HCT116 (cell line): Measurements from ENCODE around the gene TMEM125. TPM values are rescaled to one million over a fixed set of nuclear protein-coding genes. Genes with fewer than 3 reads are reported as not detected.

Experiments used
- ATAC-seq: fragments of 200-7000 bp; cut with Tn5 transposase; 2 replicates; pipeline ENCODE4 v1.9.1; 2020; ENCODE audit warnings: mild to moderate bottlenecking, moderate library complexity
- BruUV-seq: library from RNA; stranded (reverse); fragments of 400-500 nt; replicated peaks from 2 replicates; lab custom pipeline; 2021; lab: Mats Ljungman, UMichigan
- CTCF ChIA-PET: fragments of 300-600 bp; sonication (Branson Sonifier 250); formaldehyde crosslinking; loops from one replicate; lab custom pipeline; 2021; ENCODE audit warnings: antibody characterized with exemption; lab: Charles Lee
- POLR2A ChIA-PET: fragments of 300-600, 350-600 bp; sonication (Branson Sonifier 250); formaldehyde crosslinking; loops from one replicate; lab custom pipeline; 2021; ENCODE audit warnings: antibody characterized with exemption; lab: Charles Lee
- RAD21 ChIA-PET, 2 experiments: fragments of 300-600 bp; sonication (Branson Sonifier 250); formaldehyde crosslinking; loops; one replicate each; lab custom pipeline; 2023; ENCODE audit warnings: low total read pairs in 2 of 2; ENCODE audit not compliant: uncharacterized antibody in 2 of 2, unreplicated experiment in 2 of 2, low non-redundant PET in 1 of 2; lab: Charles Lee
- DNase-seq: peaks from one replicate; pipeline ENCODE4 v3.0.0-alpha.2; 2010; ENCODE audit warnings: low read depth, low spot score
- H2AFZ ChIP-seq: fragments of 200-600 bp; shearing (Covaris generic), sonication (generic); 2 replicates; pipeline ENCODE4 v1.6.1; 2017; ENCODE audit warnings: low read depth, mixed run types, mixed read lengths, antibody characterized with exemption, low read length; ENCODE audit not compliant: poor library complexity, severe bottlenecking
- H3K27ac ChIP-seq: 2 replicates; pipeline ENCODE4 v1.5.1; 2012; ENCODE audit warnings: low read depth, low read length
- H3K27me3 ChIP-seq: fragments of 200-600 bp; sonication (generic); 2 replicates; pipeline ENCODE4 v1.6.1; 2016; ENCODE audit warnings: mixed run types, low read length, mixed read lengths; ENCODE audit not compliant: insufficient read depth
- H3K36me3 ChIP-seq, 2 experiments: fragments of 200-500 bp in 1 of 2; fragments of 200-600 bp in 1 of 2; sonication (Bioruptor generic) in 1 of 2; sonication (generic) in 1 of 2; 2 replicates each; pipeline versions ENCODE4 v1.5.1 to v1.6.1; 2014 to 2016; ENCODE audit warnings: low read length in 2 of 2, inconsistent platforms in 1 of 2, mixed read lengths in 1 of 2, mixed run types in 1 of 2; ENCODE audit not compliant: insufficient read depth in 2 of 2, control insufficient read depth in 1 of 2
- H3K4me1 ChIP-seq, 2 experiments: fragments of 200-600 bp in 1 of 2; sonication (generic) in 1 of 2; 2 replicates each; pipeline versions ENCODE4 v1.5.1 to v1.6.1; 2012 to 2017; ENCODE audit warnings: low read length in 2 of 2, inconsistent platforms in 1 of 2, mild to moderate bottlenecking in 1 of 2, mixed read lengths in 1 of 2, mixed run types in 1 of 2, moderate library complexity in 1 of 2; ENCODE audit not compliant: insufficient read depth in 2 of 2, control insufficient read depth in 1 of 2
- H3K4me2 ChIP-seq: fragments of 200-600 bp; sonication (generic); 2 replicates; pipeline ENCODE4 v1.6.1; 2017; ENCODE audit warnings: mixed run types, low read length, mixed read lengths
- H3K4me3 ChIP-seq, 2 experiments: fragments of 200-600 bp in 1 of 2; sonication (generic) in 1 of 2; replicated peaks in 1 of 2; 2 replicates each; pipeline ENCODE4 v1.5.1; 2011 to 2016; ENCODE audit warnings: low read length in 2 of 2, control low read depth in 1 of 2, low read depth in 1 of 2, mild to moderate bottlenecking in 1 of 2, mixed read lengths in 1 of 2, mixed run types in 1 of 2
- H3K79me2 ChIP-seq: fragments of 200-600 bp; sonication (generic); 2 replicates; pipeline ENCODE4 v1.6.1; 2017; ENCODE audit warnings: mild to moderate bottlenecking, mixed run types, low read length, moderate library complexity, mixed read lengths; ENCODE audit not compliant: insufficient read depth
- H3K9ac ChIP-seq: fragments of 200-600 bp; sonication (generic); 2 replicates; pipeline ENCODE4 v1.6.1; 2016; ENCODE audit warnings: low read length, mixed read lengths
- H3K9me2 ChIP-seq: fragments of 200-600 bp; sonication (generic), shearing (Covaris generic); 2 replicates; pipeline ENCODE4 v1.6.1; 2017; ENCODE audit warnings: mixed run types, mild to moderate bottlenecking, moderate library complexity; ENCODE audit not compliant: insufficient read depth
- H3K9me3 ChIP-seq, 2 experiments: fragments of 200-500 bp in 1 of 2; fragments of 200-600 bp in 1 of 2; sonication (Bioruptor generic) in 1 of 2; sonication (generic) in 1 of 2; 2 replicates each; pipeline ENCODE4 v1.6.1; 2014 to 2017; ENCODE audit warnings: low read length in 2 of 2, mixed read lengths in 2 of 2, inconsistent platforms in 1 of 2, low read depth in 1 of 2, mild to moderate bottlenecking in 1 of 2, mixed run types in 1 of 2, moderate library complexity in 1 of 2; ENCODE audit not compliant: control insufficient read depth in 1 of 2, insufficient read depth in 1 of 2
- H4K20me1 ChIP-seq: fragments of 200-600 bp; sonication (generic), shearing (Covaris generic); 2 replicates; pipeline ENCODE4 v1.6.1; 2017; ENCODE audit warnings: mixed run types, mild to moderate bottlenecking, moderate library complexity; ENCODE audit not compliant: insufficient read depth
- CEBPB ChIP-seq: IDR thresholded peaks from 2 replicates; pipeline ENCODE4 v1.6.1; 2012; ENCODE audit warnings: low read depth
- EGR1 ChIP-seq: IDR thresholded peaks from 2 replicates; pipeline ENCODE4 v1.6.1; 2012; ENCODE audit warnings: low read depth
- ELF1 ChIP-seq: IDR thresholded peaks from 2 replicates; pipeline ENCODE4 v1.6.1; 2012; ENCODE audit warnings: low read depth, borderline replicate concordance
- EZH2 ChIP-seq: fragments of 200-600 bp; sonication (generic); IDR thresholded peaks from 2 replicates; pipeline ENCODE4 v1.6.1; 2017; ENCODE audit warnings: antibody characterized with exemption, mixed run types
- EZH2phosphoT487 ChIP-seq: fragments of 200-600 bp; IDR thresholded peaks from 2 replicates; pipeline ENCODE4 v1.6.1; 2018; ENCODE audit warnings: antibody characterized with exemption, borderline replicate concordance
- JUND ChIP-seq: IDR thresholded peaks from 2 replicates; pipeline ENCODE4 v1.6.1; 2012
- POLR2A ChIP-seq: IDR thresholded peaks from 2 replicates; pipeline ENCODE4 v1.7.0; 2011; ENCODE audit warnings: borderline replicate concordance; ENCODE audit not compliant: insufficient read depth, insufficient read length; ENCODE audit errors: extremely low read depth
- POLR2AphosphoS5 ChIP-seq: IDR thresholded peaks from 2 replicates; pipeline ENCODE4 v1.6.1; 2011; ENCODE audit warnings: mild to moderate bottlenecking, low read depth, low read length, moderate library complexity
- SP1 ChIP-seq: IDR thresholded peaks from 2 replicates; pipeline ENCODE4 v1.6.1; 2012; ENCODE audit warnings: low read depth
- SRF ChIP-seq: IDR thresholded peaks from 2 replicates; pipeline ENCODE4 v1.6.1; 2012; ENCODE audit warnings: low read depth
- ZFX ChIP-seq: fragments of 450-650 bp; IDR thresholded peaks from 2 replicates; pipeline ENCODE4 v1.6.1; 2017
- ZNF274 ChIP-seq: fragments of 200-500 bp; sonication (Bioruptor generic); IDR thresholded peaks from 2 replicates; pipeline ENCODE4 v1.6.1; 2014; ENCODE audit warnings: mild to moderate bottlenecking, low read depth, low read length, inconsistent platforms
- intact Hi-C: fragments of 100-400 bp; cut with micrococcal nuclease; formaldehyde crosslinking; loops from 2 replicates; pipeline ENCODE4 v1.10.0; 2022
- total RNA-seq: library from RNA; stranded (reverse); gene quantifications from one replicate; pipeline ENCODE4 v1.2.1, GENCODE V29; 2021; ENCODE audit not compliant: unreplicated experiment
- TF ChIP-seq, protein P1 (sequence below): IDR thresholded peaks from 2 replicates; pipeline ENCODE4 v1.6.1; 2012
- TF ChIP-seq, protein P2 (sequence below): IDR thresholded peaks from 2 replicates; pipeline ENCODE4 v1.6.1; 2011; ENCODE audit warnings: mild to moderate bottlenecking, low read length, moderate library complexity; ENCODE audit not compliant: insufficient replicate concordance; ENCODE audit errors: extremely low read depth
- TF ChIP-seq, protein P3 (sequence below), 3 experiments: fragments of 200-600 bp in 1 of 3; sonication (generic) in 1 of 3; IDR thresholded peaks in 2 of 3; conservative IDR thresholded peaks in 1 of 3; 2 replicates each; pipeline ENCODE4 v1.5.1; 2012 to 2017; ENCODE audit warnings: low read depth in 2 of 3, low read length in 2 of 3, antibody characterized with exemption in 1 of 3, borderline replicate concordance in 1 of 3, control low read depth in 1 of 3, mild to moderate bottlenecking in 1 of 3, mixed read lengths in 1 of 3, mixed run types in 1 of 3, moderate library complexity in 1 of 3; ENCODE audit not compliant: insufficient read depth in 1 of 3
- TF ChIP-seq, protein P4 (sequence below): IDR thresholded peaks from 2 replicates; pipeline ENCODE4 v1.6.1; 2012

Gene TMEM125
- total RNA-seq, 1 experiment from 2014 or later = 13.9 TPM

DNA sequence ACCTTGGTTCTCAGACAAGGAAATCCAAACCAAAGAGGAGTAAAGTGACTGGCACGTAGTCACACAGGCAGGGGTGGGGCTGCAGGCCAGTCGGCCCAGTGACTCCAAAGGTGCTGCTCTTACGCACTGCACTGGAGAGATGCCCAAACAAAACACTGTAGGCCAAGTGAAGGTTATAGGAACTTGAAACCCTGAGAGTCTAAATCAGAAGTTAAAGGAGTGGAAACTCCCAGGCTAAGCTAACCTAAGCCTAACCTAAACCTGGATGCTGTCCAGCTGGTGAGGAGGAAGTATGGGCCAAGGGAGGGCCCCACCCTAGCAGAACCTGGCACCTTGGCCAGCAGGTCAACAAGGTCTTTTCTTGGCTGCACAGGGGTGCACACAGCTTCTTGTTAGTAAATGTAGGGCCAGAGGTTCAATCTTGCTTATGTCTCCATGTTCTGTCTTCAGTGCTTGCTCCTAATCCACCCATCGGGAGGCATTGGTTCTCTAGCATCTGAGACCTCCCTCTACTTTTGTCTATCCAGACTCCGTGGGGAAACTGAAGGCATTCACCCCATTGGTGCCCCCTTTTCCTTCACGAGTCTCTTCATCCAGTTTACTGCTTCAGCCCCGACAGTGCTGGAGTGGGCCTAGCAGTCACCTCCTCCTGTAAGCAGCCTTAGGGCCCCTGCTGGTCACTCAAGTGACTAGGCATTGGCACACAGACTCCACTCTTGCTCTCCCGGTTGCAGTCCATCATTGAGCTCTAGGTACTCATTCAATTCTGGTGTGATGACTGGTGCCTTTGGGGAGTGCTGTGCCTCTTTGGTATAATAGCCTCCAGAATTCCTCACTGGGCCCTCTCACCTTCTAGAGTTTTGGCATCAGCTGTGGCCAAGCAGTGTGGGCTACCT, 12.9 kb upstream of the TMEM125 start:
- RAD21 ChIA-PET = no interaction called here
- no peaks in the 10 kb centered on the region for H4K20me1 ChIP-seq
- DNase-seq (no peak), ATAC-seq (no peak)
- no peak overlapping the region for H3K4me3 ChIP-seq
- CTCF ChIA-PET = no interaction called here
- H3K79me2 ChIP-seq = no peaks in the 10 kb centered on the region
- no peaks in the 10 kb centered on the region for H3K36me3 ChIP-seq
- H3K4me2 ChIP-seq = no peak overlapping the region
- no peak overlapping the region for H3K27ac ChIP-seq
- intact Hi-C loops = no loop called here
- H3K9me3 ChIP-seq = no peaks in the 10 kb centered on the region; a peak in 2 of 4 replicates
- no peak for TF ChIP-seq SRF
- TF ChIP-seq, protein P1, sequence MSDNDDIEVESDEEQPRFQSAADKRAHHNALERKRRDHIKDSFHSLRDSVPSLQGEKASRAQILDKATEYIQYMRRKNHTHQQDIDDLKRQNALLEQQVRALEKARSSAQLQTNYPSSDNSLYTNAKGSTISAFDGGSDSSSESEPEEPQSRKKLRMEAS = peak; percentile 23; the same call in 1 of the 2 replicates
- no peak for TF ChIP-seq EZH2
- TF ChIP-seq ELF1 = no peak
- TF ChIP-seq, protein P2, sequence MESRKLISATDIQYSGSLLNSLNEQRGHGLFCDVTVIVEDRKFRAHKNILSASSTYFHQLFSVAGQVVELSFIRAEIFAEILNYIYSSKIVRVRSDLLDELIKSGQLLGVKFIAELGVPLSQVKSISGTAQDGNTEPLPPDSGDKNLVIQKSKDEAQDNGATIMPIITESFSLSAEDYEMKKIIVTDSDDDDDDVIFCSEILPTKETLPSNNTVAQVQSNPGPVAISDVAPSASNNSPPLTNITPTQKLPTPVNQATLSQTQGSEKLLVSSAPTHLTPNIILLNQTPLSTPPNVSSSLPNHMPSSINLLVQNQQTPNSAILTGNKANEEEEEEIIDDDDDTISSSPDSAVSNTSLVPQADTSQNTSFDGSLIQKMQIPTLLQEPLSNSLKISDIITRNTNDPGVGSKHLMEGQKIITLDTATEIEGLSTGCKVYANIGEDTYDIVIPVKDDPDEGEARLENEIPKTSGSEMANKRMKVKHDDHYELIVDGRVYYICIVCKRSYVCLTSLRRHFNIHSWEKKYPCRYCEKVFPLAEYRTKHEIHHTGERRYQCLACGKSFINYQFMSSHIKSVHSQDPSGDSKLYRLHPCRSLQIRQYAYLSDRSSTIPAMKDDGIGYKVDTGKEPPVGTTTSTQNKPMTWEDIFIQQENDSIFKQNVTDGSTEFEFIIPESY = no peak
- TF ChIP-seq SP1 = 0 out of 2 replicates have a peak, but pooled peaks have one; percentile 12
- TF ChIP-seq EGR1 = no peak
- no peak for TF ChIP-seq ZNF274
- no peak for TF ChIP-seq ZFX
- TF ChIP-seq, protein P3, sequence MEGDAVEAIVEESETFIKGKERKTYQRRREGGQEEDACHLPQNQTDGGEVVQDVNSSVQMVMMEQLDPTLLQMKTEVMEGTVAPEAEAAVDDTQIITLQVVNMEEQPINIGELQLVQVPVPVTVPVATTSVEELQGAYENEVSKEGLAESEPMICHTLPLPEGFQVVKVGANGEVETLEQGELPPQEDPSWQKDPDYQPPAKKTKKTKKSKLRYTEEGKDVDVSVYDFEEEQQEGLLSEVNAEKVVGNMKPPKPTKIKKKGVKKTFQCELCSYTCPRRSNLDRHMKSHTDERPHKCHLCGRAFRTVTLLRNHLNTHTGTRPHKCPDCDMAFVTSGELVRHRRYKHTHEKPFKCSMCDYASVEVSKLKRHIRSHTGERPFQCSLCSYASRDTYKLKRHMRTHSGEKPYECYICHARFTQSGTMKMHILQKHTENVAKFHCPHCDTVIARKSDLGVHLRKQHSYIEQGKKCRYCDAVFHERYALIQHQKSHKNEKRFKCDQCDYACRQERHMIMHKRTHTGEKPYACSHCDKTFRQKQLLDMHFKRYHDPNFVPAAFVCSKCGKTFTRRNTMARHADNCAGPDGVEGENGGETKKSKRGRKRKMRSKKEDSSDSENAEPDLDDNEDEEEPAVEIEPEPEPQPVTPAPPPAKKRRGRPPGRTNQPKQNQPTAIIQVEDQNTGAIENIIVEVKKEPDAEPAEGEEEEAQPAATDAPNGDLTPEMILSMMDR (IDR thresholded peaks at IDR 0.05 in 2 of 3, conservative IDR thresholded peaks at IDR 0.05 in 1 of 3; ENCODE audit: borderline replicate concordance in 1 of 3, insufficient read depth in 1 of 3, low read depth in 2 of 3, low read length in 2 of 3) = no peak
- TF ChIP-seq POLR2A = no peak
- TF ChIP-seq, protein P4, sequence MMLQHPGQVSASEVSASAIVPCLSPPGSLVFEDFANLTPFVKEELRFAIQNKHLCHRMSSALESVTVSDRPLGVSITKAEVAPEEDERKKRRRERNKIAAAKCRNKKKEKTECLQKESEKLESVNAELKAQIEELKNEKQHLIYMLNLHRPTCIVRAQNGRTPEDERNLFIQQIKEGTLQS = no peak
- no peak for TF ChIP-seq POLR2AphosphoS5
- TF ChIP-seq CEBPB = no peak
- no peak for TF ChIP-seq EZH2phosphoT487
- TF ChIP-seq JUND = no peak
- H3K9me2 ChIP-seq = no peaks in the 10 kb centered on the region
- POLR2A ChIA-PET = no interaction called here
- no peaks in the 10 kb centered on the region for H3K4me1 ChIP-seq
- H2AFZ ChIP-seq = no peak overlapping the region
- BruUV-seq = no TSS peak
- H3K27me3 ChIP-seq = no peaks in the 10 kb centered on the region
- H3K9ac ChIP-seq = no peak overlapping the region
